GM12891 (cell line): Measurements from ENCODE around the gene CELSR1.

Source experiments
- DNase-seq: peaks from one replicate; pipeline ENCODE4 v3.0.0; 2011; ENCODE audit warnings: low spot score; ENCODE audit not compliant: insufficient read length
- FAIRE-seq: peaks from 2 replicates; lab custom pipeline; 2011; peaks lifted over from hg19 to GRCh38; lab: Jason Lieb, UNC
- PAX5 ChIP-seq: IDR thresholded peaks from 2 replicates; pipeline ENCODE4 v1.6.1; 2011; ENCODE audit warnings: low read length, moderate library complexity, mild to moderate bottlenecking; ENCODE audit not compliant: insufficient read depth, severe bottlenecking
- POLR2A ChIP-seq: IDR thresholded peaks from 2 replicates; pipeline ENCODE4 v1.6.1; 2011; ENCODE audit warnings: low read depth, low read length, control low read depth
- POLR2AphosphoS5 ChIP-seq: IDR thresholded peaks from 2 replicates; pipeline ENCODE4 v1.6.1; 2011; ENCODE audit warnings: low read depth, low read length, control low read depth
- POU2F2 ChIP-seq: IDR thresholded peaks from 2 replicates; pipeline ENCODE4 v1.6.1; 2011; ENCODE audit warnings: low read depth, mild to moderate bottlenecking, control low read depth, low read length, moderate library complexity
- SPI1 ChIP-seq: IDR thresholded peaks from 2 replicates; pipeline ENCODE4 v1.6.1; 2011; ENCODE audit warnings: low read depth, low read length, control low read depth
- TAF1 ChIP-seq: IDR thresholded peaks from 2 replicates; pipeline ENCODE4 v1.6.1; 2011; ENCODE audit warnings: low read depth, low read length, control low read depth

CELSR1 gene

GRCh38 chr22:46582281-46582933, 45.0 kb upstream of the CELSR1 start:
- TF ChIP-seq SPI1 (0 out of 2 replicates have a peak, but pooled peaks have one; percentile 3), PAX5 (no peak)
- FAIRE-seq = peak; percentile 28

GRCh38 chr22:46581538-46582244, 44.3 kb upstream of the CELSR1 start:
- DNase-seq = no peak
- FAIRE-seq = peak; percentile 87
- TF ChIP-seq POLR2A (no peak), TAF1 (no peak), POU2F2 (no peak), PAX5 (no peak), POLR2AphosphoS5 (no peak), SPI1 (no peak)

More at GRCh38 chr22:46582281-46582933, 45.0 kb upstream of the CELSR1 start:
- no peak for DNase-seq

- FAIRE-seq = no peak
- no peak for DNase-seq
- TF ChIP-seq TAF1 (no peak), POU2F2 (no peak), SPI1 (no peak), PAX5 (no peak), POLR2AphosphoS5 (no peak), POLR2A (no peak)
These were observed 43.6 kb upstream of the CELSR1 start for GRCh38 chr22:46580940-46581537.

GRCh38 chr22:46579751-46580449, 42.5 kb upstream of the CELSR1 start:
- DNase-seq (no peak), FAIRE-seq (no peak)
- no peak for TF ChIP-seq POLR2A
- TF ChIP-seq POLR2AphosphoS5 = no peak
- TF ChIP-seq SPI1 = no peak
- TF ChIP-seq POU2F2 = no peak
- no peak for TF ChIP-seq TAF1
- no peak for TF ChIP-seq PAX5

- TF ChIP-seq POLR2AphosphoS5 = no peak
- no peak for TF ChIP-seq SPI1
- TF ChIP-seq PAX5 = no peak
- TF ChIP-seq POU2F2 = no peak
- no peak for TF ChIP-seq TAF1
- no peak for TF ChIP-seq POLR2A
- no peak for FAIRE-seq
These were observed 41.6 kb upstream of the CELSR1 start for GRCh38 chr22:46578824-46579561.

GRCh38 chr22:46578251-46578823, 40.9 kb upstream of the CELSR1 start:
- no peak for DNase-seq
- no peak for TF ChIP-seq SPI1
- TF ChIP-seq POU2F2 = no peak
- no peak for TF ChIP-seq PAX5
- no peak for TF ChIP-seq POLR2AphosphoS5
- TF ChIP-seq TAF1 = no peak
- TF ChIP-seq POLR2A = no peak
- FAIRE-seq = peak; percentile 31

More at GRCh38 chr22:46578824-46579561, 41.6 kb upstream of the CELSR1 start:
- DNase-seq = no peak

- FAIRE-seq (peak; percentile 71), DNase-seq (no peak)
- no peak for TF ChIP-seq POLR2A
- no peak for TF ChIP-seq SPI1
- TF ChIP-seq PAX5 = no peak
- TF ChIP-seq TAF1 = no peak
- no peak for TF ChIP-seq POLR2AphosphoS5
- no peak for TF ChIP-seq POU2F2
These were observed 40.2 kb upstream of the CELSR1 start for GRCh38 chr22:46577368-46578249.
